ENCODE measurements around the gene DNAJC5. TPM values are rescaled to one million over a fixed set of nuclear protein-coding genes. Genes with fewer than 3 reads are reported as not detected.
"Not testable (repeated sequence)": the region's sequence is repeated elsewhere in the genome, so short reads cannot be mapped to it uniquely, and the experiment has no call there.

DNAJC5 gene
- total and polyA plus RNA-seq, 2 donors (not counting 3 experiments of a cell fraction or from before 2014, with no cell fraction given) = 44.7 to 60.3 TPM

GRCh38 chr20:63864978-63865640 lies 29.8 kb upstream of the DNAJC5 start, which contains the start of gene TPD52L2:
TPD52L2 (plus strand) TSS chr20:63865270; CDS start chr20:63865366, 96 bp downstream.
- no TSS peak for BruUV-seq (replicated peaks)
- Histone ChIP-seq H3K4me3 (replicated peaks in 1 of 3; ENCODE audit: insufficient read depth in 1 of 3, low read depth in 1 of 3, low read length in 3 of 3) (peak within 1 kb of the TSS; percentile 62 to 77 (median 68)), H3K4me2 (ENCODE audit: insufficient read depth, low read length) (peak within 1 kb of the TSS; percentile 74), H3K27me3 (ENCODE audit: control insufficient read depth in 2 of 2, insufficient read depth in 2 of 2, low read length in 2 of 2) (no peaks in the 10 kb centered on the region), H3K27ac (ENCODE audit: insufficient read depth, low read depth, low read length) (peak within 1 kb of the TSS; percentile 69), H2AFZ (ENCODE audit: low read depth, low read length) (peak within 1 kb of the TSS; percentile 63), H3K9me3 (replicated peaks; ENCODE audit: control insufficient read depth, insufficient read depth, low read length) (no peaks in the 10 kb centered on the region), H3K9ac (replicated peaks; ENCODE audit: extremely low read depth, insufficient read depth, low read length) (peak within 1 kb of the TSS; percentile 87), H3K9me1 (replicated peaks; ENCODE audit: control insufficient read depth, extremely low read depth, insufficient read depth, low read length) (no peaks in the 10 kb centered on the region), H4K20me1 (replicated peaks; ENCODE audit: control insufficient read depth, extremely low read depth, insufficient read depth, low read length) (no peaks in the 10 kb centered on the region), H3K4me1 (ENCODE audit: control insufficient read depth, extremely low read depth, insufficient read depth, low read length) (peaks cover 5% of the 10 kb centered on the region), H3K79me2 (ENCODE audit: control insufficient read depth, insufficient read depth, low read length) (peaks cover 38% of the 10 kb centered on the region), H3K36me3 (ENCODE audit: control insufficient read depth in 2 of 2, extremely low read depth in 1 of 2, insufficient read depth in 2 of 2, low read length in 2 of 2) (peaks cover 2 to 17% of the 10 kb centered on the region in 2 experiments)
- intact Hi-C loops (cut with micrococcal nuclease) = loop anchor here (1.0 to 5.0 kb wide), 8 partner anchors 29 to 327 kb away; partner anchors contain the start of genes ARFRP1 and RTEL1
- DNase-seq (ENCODE audit: low read depth, low spot score) (peak; percentile 99), FAIRE-seq (peak; percentile 100)
- dilution Hi-C loops (cut with MboI; ENCODE audit: extremely low pct_ligation_motif_present, low sequenced_read_pairs) = no loop called here
- ChIA-PET POLR2A (interaction anchor here (0.6 to 1.6 kb wide), 9 partner anchors 8 to 327 kb away, joined by 3 to 11 read pairs (median 3); partner anchors contain the start of genes GMEB2 and TCEA2), CTCF (interaction anchor here (0.9 to 3.9 kb wide), 20 partner anchors 7 to 327 kb away, joined by 3 to 24 read pairs (median 7); partner anchors contain the start of genes ARFRP1, PRPF6, PTK6 and UCKL1)
- TF ChIP-seq GATA2 (IDR thresholded peaks at IDR 0.05; ENCODE audit: insufficient read depth, insufficient read length, low read depth, low read length) (no peak), JUN (IDR thresholded peaks at IDR 0.05; ENCODE audit: borderline replicate concordance, insufficient read depth, insufficient read length, low read depth) (no peak), MAX (IDR thresholded peaks at IDR 0.05; ENCODE audit: insufficient read depth, insufficient read length) (peak; percentile 97), POLR2AphosphoS5 (IDR thresholded peaks at IDR 0.05; ENCODE audit: insufficient read depth, low read depth, low read length) (peak; percentile 95), POLR2A (IDR thresholded peaks at IDR 0.05; ENCODE audit: low read depth, low read length) (peak; percentile 90), CTCF (IDR thresholded peaks at IDR 0.05; ENCODE audit: extremely low read depth in 1 of 2, insufficient read depth in 1 of 2, low read depth in 1 of 2, low read length in 2 of 2) (no peak), MYC (IDR thresholded peaks at IDR 0.05; ENCODE audit: low read depth, low read length) (peak; percentile 79), EZH2 (IDR thresholded peaks at IDR 0.05; ENCODE audit: borderline replicate concordance, low read depth, low read length, severe bottlenecking) (no peak), FOS (IDR thresholded peaks at IDR 0.05; ENCODE audit: borderline replicate concordance, insufficient read depth, low read length) (no peak)

GRCh38 chr20:63867042-63867441 lies 27.9 kb upstream of the DNAJC5 start:
- CTCF ChIA-PET = not testable (repeated sequence)

More at GRCh38 chr20:63867042-63867441, 27.9 kb upstream of the DNAJC5 start:
- DNase-seq (ENCODE audit: low read depth, low spot score); H3K9ac ChIP-seq (replicated peaks; ENCODE audit: extremely low read depth, insufficient read depth, low read length); H3K9me1 ChIP-seq (replicated peaks; ENCODE audit: control insufficient read depth, extremely low read depth, insufficient read depth, low read length); dilution Hi-C loops (cut with MboI; ENCODE audit: extremely low pct_ligation_motif_present, low sequenced_read_pairs); BruUV-seq (replicated peaks); H3K9me3 ChIP-seq (replicated peaks; ENCODE audit: control insufficient read depth, insufficient read depth, low read length); H3K27me3 ChIP-seq (ENCODE audit: control insufficient read depth in 2 of 2, insufficient read depth in 2 of 2, low read length in 2 of 2); H3K4me3 ChIP-seq (replicated peaks in 1 of 3; ENCODE audit: insufficient read depth in 1 of 3, low read depth in 1 of 3, low read length in 3 of 3); H3K4me2 ChIP-seq (ENCODE audit: insufficient read depth, low read length); H2AFZ ChIP-seq (ENCODE audit: low read depth, low read length); intact Hi-C loops (cut with micrococcal nuclease); H3K4me1 ChIP-seq (ENCODE audit: control insufficient read depth, extremely low read depth, insufficient read depth, low read length); H3K27ac ChIP-seq (ENCODE audit: insufficient read depth, low read depth, low read length); FAIRE-seq; H4K20me1 ChIP-seq (replicated peaks; ENCODE audit: control insufficient read depth, extremely low read depth, insufficient read depth, low read length): not testable (repeated sequence)
- Histone ChIP-seq H3K36me3 (ENCODE audit: control insufficient read depth in 2 of 2, extremely low read depth in 1 of 2, insufficient read depth in 2 of 2, low read length in 2 of 2) (peaks cover 2 to 17% of the 10 kb centered on the region in 2 experiments), H3K79me2 (ENCODE audit: control insufficient read depth, insufficient read depth, low read length) (peaks cover 41% of the 10 kb centered on the region)
- POLR2A ChIA-PET = interaction anchor here (0.7 kb wide), 1 partner anchor 43 kb away, joined by 4 read pairs; no protein-coding TSS in a partner anchor
